HG02938 (cell line): ENCODE measurements around the gene ELMOD3.
"Not testable (repeated sequence)": the region's sequence is repeated elsewhere in the genome, so short reads cannot be mapped to it uniquely, and the experiment has no call there.

Source experiments
- ATAC-seq: cut with Tn5 transposase; IDR thresholded peaks from one replicate; pipeline ENCODE4 v1.9.1; 2021; ENCODE audit warnings: mild to moderate bottlenecking, moderate library complexity; ENCODE audit not compliant: unreplicated experiment

ELMOD3 gene

DNA sequence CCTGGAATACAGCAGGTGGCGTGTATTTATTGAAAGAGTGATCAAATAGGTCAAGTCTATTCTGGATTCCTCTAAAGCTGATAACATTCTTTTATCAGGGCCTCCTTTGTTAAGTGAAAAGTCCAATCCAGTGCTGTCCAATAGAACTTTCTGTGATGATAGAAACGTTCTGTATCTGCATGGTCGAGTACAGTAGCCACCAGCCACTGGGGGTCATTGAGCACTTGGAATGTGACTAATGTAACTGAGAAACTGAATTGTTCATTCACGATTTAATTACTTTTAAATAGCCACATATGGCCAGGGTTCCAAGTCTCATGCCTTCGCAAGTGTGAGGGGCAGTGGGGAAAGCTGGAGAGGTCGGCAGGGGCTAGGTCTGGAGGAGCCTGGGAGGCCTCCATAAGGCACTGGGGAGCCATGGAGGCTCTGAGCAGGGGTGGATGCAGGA lies 84.5 kb downstream of the ELMOD3 start:
- ATAC-seq: no peak

DNA sequence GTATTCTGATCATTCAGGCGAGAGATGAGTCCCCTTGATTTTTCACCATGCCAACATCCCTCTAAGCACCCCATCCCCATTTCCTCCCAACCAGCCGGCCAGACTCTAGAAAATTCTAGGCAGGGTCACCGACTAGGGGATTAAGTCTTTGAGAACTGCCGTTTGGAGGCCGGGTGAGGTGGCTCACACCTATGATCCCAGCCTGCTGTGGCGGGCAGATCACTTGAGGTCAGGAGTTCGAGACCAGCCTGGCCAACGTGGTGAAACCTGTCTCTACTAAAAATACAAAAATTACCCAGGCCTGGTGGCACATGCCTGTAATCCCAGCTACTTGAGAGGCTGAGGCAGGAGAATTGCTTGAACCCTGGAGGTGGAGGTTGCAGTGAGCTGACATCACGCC lies 85.0 kb downstream of the ELMOD3 start:
- ATAC-seq: not testable (repeated sequence)

DNA sequence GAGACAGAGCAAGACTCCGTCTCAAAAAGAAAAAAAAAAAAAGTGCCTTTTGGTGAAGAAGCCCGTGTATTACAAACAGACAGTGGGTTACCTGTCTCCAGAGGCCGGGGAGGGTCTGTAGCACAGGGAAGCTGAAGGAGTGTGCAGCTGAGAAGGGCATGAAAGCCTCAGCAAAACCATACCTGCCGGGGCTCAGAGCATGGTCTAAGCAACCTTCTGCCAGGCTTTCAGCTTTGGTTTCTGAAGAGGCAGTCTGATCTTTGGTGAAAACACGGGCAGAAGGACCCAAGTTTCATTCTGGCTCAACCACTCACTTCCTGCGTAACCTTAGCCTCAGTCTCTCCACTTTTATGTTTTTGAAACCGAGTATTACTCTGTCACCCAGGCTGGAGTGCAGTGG lies 85.4 kb downstream of the ELMOD3 start:
- no peak for ATAC-seq

DNA sequence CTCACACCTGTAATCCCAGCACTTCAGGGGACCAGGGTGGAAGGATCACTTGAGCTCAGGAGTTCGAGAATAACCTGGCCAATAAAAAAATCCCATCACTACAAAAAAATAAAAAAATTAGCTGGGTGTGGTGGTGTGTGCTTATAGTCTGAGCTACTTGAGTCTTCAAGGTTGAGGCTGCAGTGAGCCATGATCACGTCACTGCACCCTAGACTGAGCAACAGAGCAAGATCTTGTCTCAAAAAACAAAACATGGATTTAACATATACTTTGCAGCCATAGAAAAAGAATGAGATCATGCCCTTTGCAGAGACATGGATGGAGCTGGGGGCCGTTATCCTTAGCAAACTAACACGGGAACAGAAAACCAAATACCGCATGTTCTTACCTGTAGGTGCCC lies 86.2 kb downstream of the ELMOD3 start:
- no peak for ATAC-seq
